ENCODE results near the gene FAAH.

Gene FAAH

GRCh38 chr1:46423574-46424240 lies 29.6 kb downstream of the FAAH start:
- no peak for ATAC-seq
- DNase-seq = no peak

- ATAC-seq = no peak
These were observed 30.6 kb downstream of the FAAH start for GRCh38 chr1:46424730-46425129.

GRCh38 chr1:46425726-46426125 lies 31.6 kb downstream of the FAAH start:
- ATAC-seq = no peak
- no peak for DNase-seq

More at GRCh38 chr1:46424730-46425129, 30.6 kb downstream of the FAAH start:
- no peak for DNase-seq

GRCh38 chr1:46427541-46427940 lies 33.4 kb downstream of the FAAH start:
- ATAC-seq (no peak), DNase-seq (no peak)

GRCh38 chr1:46429436-46429835 lies 35.3 kb downstream of the FAAH start:
- ATAC-seq (no peak), DNase-seq (no peak)

- ATAC-seq (no peak), DNase-seq (no peak)
These were observed 37.6 kb downstream of the FAAH start for GRCh38 chr1:46431695-46432094.

- ATAC-seq = no peak
- no peak for DNase-seq
These were observed 38.7 kb downstream of the FAAH start for GRCh38 chr1:46432781-46433327.

- ATAC-seq = no peak
- no peak for DNase-seq
These were observed 40.2 kb downstream of the FAAH start for GRCh38 chr1:46434358-46434757.

- ATAC-seq (no peak), DNase-seq (no peak)
These were observed 42.7 kb downstream of the FAAH start for GRCh38 chr1:46436844-46437243.

- no peak for DNase-seq
- no peak for ATAC-seq
These were observed 43.6 kb downstream of the FAAH start for GRCh38 chr1:46437723-46438122.

- ATAC-seq (no peak), DNase-seq (no peak)
These were observed 44.2 kb downstream of the FAAH start for GRCh38 chr1:46438346-46438745.

- DNase-seq (no peak), ATAC-seq (no peak)
These were observed 46.4 kb downstream of the FAAH start for GRCh38 chr1:46440478-46440877.

GRCh38 chr1:46442317-46443161 lies 48.4 kb downstream of the FAAH start:
- ATAC-seq (peak; percentile 76), DNase-seq (peak; percentile 82)

- no peak for DNase-seq
- ATAC-seq = no peak
These were observed 50.3 kb downstream of the FAAH start for GRCh38 chr1:46444466-46444865.

GRCh38 chr1:46445773-46446256 lies 51.7 kb downstream of the FAAH start:
- DNase-seq (no peak), ATAC-seq (no peak)

- DNase-seq (peak; percentile 88), ATAC-seq (no peak)
These were observed 52.8 kb downstream of the FAAH start for GRCh38 chr1:46446646-46447498.

- ATAC-seq = no peak
- DNase-seq = no peak
These were observed 53.5 kb downstream of the FAAH start for GRCh38 chr1:46447499-46448108.

- no peak for DNase-seq
- no peak for ATAC-seq
These were observed 54.2 kb downstream of the FAAH start for GRCh38 chr1:46448109-46448911.

GRCh38 chr1:46449223-46450159 lies 55.4 kb downstream of the FAAH start:
- DNase-seq = no peak

GRCh38 chr1:46450160-46450517 lies 56.0 kb downstream of the FAAH start:
- ATAC-seq = no peak

More at GRCh38 chr1:46449223-46450159, 55.4 kb downstream of the FAAH start:
- no peak for ATAC-seq

More at GRCh38 chr1:46450160-46450517, 56.0 kb downstream of the FAAH start:
- DNase-seq = no peak

Measured in stimulated activated naive CD8-positive, alpha-beta T cell treated with anti-CD3 and anti-CD28 coated beads, Interleukin-15, Interleukin-2, amounts not matched to agents 100 U/mL and 50 U/mL, for 24 hours (primary cell).